ENCODE measurements around the gene COBL.

COBL gene

GRCh38 chr7:51325908-51326307 is 9.3 kb upstream of the COBL start:
- DNase-seq (ENCODE audit: low spot score) = no peak
- no peak for TF ChIP-seq CTCF (IDR thresholded peaks at IDR 0.05; ENCODE audit: extremely low read depth, missing control alignments)

GRCh38 chr7:51325261-51325676 is 8.7 kb upstream of the COBL start:
- TF ChIP-seq CTCF (IDR thresholded peaks at IDR 0.05; ENCODE audit: extremely low read depth, missing control alignments) = no peak
- DNase-seq (ENCODE audit: low spot score) = no peak

DNA sequence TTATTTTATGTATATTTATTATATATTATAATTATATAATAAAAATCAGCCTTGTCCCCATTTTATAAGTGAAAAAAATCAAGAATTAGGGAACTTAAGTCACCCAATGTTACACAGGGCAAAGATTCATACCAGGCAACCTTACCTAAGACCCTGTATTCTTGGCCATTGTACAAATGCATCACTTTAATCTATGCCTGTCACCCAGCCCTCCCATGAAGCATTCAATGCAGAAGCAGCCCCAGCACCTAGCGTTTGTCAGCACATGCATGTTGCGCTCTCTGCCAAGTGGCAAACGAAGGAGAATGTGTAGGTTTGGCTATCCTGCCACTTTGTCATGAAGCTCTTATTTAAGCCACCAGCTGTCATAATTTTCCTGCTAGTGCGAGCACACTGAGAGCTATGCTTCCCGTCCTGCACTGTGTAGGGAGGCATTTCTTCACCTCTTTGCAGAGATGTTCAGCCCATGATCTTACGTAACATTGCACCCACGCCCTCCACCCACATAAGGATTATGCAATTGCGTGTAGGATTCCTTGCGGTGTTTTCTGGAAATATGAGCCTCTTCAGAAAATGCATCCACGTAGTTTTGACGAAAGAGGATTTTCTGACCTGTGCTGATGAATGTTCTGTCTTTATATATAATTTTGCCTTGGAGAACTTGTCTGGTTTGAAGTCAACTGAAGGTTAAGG is 7.7 kb upstream of the COBL start:
- no peak for TF ChIP-seq CTCF (IDR thresholded peaks at IDR 0.05; ENCODE audit: extremely low read depth, missing control alignments)
- no peak for DNase-seq (ENCODE audit: low spot score)

DNA sequence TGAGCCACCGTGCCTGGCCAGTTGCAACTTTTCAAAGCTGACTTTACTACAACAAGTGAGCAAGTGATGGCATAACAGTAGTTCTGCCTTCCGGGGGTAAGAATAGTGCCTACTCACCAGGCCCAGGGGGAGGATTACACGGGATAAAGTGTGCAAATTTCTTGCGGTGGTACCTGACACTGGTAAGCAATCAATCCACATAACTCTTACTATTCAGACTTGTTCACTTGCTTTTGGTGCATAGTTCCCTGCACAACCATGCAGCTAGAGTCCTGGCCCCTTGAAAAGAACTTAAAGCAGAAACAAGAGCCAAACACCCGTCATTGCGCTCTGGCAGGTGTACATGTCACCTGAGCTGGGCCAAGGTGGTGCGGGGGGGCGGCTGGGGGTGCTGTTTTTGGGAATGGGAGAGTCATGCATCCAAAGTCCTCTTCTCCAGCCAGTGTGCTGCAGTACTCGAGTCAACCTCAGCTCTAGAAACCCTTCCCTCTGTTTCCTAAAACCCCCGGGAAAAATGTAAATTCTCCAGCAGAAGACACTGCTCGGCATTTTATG is 5.4 kb upstream of the COBL start:
- DNase-seq (ENCODE audit: low spot score) = no peak
- no peak for TF ChIP-seq CTCF (IDR thresholded peaks at IDR 0.05; ENCODE audit: extremely low read depth, missing control alignments)

- no peak for DNase-seq (ENCODE audit: low spot score)
- TF ChIP-seq CTCF (IDR thresholded peaks at IDR 0.05; ENCODE audit: extremely low read depth, missing control alignments) = no peak
Observed at GRCh38 chr7:51318886-51319579, 2.4 kb upstream of the COBL start.

DNA sequence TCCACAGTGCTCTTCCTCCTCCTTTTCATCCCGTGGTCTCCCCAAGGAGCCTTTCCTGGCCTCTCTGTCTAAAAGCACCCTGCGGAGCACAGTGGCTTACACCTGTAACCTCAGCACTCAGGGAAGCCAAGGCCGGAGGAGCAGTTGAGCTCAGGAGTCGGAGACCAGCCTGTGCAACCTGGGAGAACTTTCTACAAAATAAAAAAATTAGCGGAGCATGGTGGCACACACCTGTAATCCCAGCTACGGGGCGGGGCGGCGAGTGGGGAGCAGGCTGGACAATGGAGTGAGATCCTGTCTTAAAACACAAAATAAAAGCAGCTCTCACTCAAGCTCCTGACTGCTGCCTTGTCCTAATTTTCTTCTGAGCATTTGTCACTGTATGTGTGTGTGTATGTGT is 1.4 kb upstream of the COBL start:
- no peak for TF ChIP-seq CTCF (IDR thresholded peaks at IDR 0.05; ENCODE audit: extremely low read depth, missing control alignments)
- no peak for DNase-seq (ENCODE audit: low spot score)

DNA sequence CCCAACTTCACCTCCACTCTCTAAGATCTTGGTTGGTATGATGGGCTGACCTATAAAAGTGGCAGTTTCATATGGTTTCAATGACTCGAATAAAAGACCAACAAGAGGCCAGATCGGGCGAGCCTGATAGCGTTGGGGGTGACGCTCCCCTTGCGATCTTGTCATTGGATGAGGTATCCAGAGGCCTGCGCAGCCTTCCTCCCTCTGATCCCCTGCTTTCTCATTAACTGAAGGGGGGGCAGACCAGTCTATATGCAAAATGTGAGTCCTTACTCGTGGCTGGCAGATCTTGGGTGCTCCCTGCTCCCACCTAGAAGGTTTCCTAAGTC is 937 bp upstream of the COBL start:
- no peak for DNase-seq (ENCODE audit: low spot score)
- TF ChIP-seq CTCF (IDR thresholded peaks at IDR 0.05; ENCODE audit: extremely low read depth, missing control alignments) = no peak
